Measurements from ENCODE around the gene CCL28.

DNA sequence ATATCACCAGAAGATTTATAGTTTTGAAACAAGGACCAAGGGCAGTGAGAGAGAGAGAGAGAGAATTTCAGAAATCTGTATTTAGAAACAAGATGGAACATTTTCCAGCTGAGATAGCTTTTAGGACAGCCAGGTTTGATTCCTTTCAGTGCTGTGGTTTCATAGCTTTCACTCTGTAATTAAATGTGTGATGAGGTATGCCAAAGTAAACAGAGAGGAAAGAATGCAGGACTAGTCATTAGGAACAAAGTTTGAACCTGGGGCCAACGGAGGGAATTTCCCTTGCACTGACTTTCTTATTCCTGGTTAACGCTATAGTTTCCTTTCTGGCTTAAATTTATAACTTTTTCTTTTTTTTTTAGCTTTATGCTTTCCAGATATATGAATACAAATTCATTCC, 10.0 kb upstream of the CCL28 start:
- TF ChIP-seq CTCF (IDR thresholded peaks at IDR 0.05), result no peak
- no peak for TF ChIP-seq POLR2A (IDR thresholded peaks at IDR 0.05)
- TF ChIP-seq EP300 (IDR thresholded peaks at IDR 0.05), result peak in 1 of 2 donors; percentile 68
